H1 (cell line): ENCODE measurements around the gene ZNF362. TPM values are rescaled to one million over a fixed set of nuclear protein-coding genes. Genes with fewer than 3 reads are reported as not detected.

ENCODE experiments used
- CTCF ChIA-PET: fragments of 300-600 bp; sonication (Branson Sonifier 250); formaldehyde crosslinking; loops from one replicate; lab custom pipeline; 2021; ENCODE audit not compliant: partially characterized antibody; lab: Charles Lee
- POLR2A ChIA-PET: fragments of 300-600 bp; sonication (Branson Sonifier 250); formaldehyde crosslinking; loops from one replicate; lab custom pipeline; 2021; ENCODE audit warnings: inconsistent platforms; ENCODE audit not compliant: partially characterized antibody; lab: Charles Lee
- DNase-seq, 2 experiments: peaks; one replicate each; pipeline versions ENCODE4 v3.0.0 to v3.0.0-alpha.2; 2010 to 2022; ENCODE audit warnings: low spot score in 2 of 2, low read depth in 1 of 2, mixed read lengths in 1 of 2
- FAIRE-seq: peaks from 2 replicates; lab custom pipeline; 2011; peaks lifted over from hg19 to GRCh38; lab: Jason Lieb, UNC
- H2AFZ ChIP-seq: 2 replicates; pipeline ENCODE4 v1.8.1; 2012; ENCODE audit warnings: low read length, inconsistent platforms
- H2AK5ac ChIP-seq: 2 replicates; pipeline ENCODE4 v1.6.1; 2013; ENCODE audit warnings: low read depth, low read length
- H2BK120ac ChIP-seq: replicated peaks from 2 replicates; pipeline ENCODE3; 2013; ENCODE audit warnings: low read depth, low read length, inconsistent platforms
- H2BK12ac ChIP-seq: 2 replicates; pipeline ENCODE4 v1.6.1; 2013; ENCODE audit warnings: low read depth, low read length
- H2BK15ac ChIP-seq: 2 replicates; pipeline ENCODE4 v1.6.1; 2013; ENCODE audit warnings: low read length
- H2BK20ac ChIP-seq: 2 replicates; pipeline ENCODE4 v1.6.1; 2013; ENCODE audit warnings: low read length
- H2BK5ac ChIP-seq: 2 replicates; pipeline ENCODE4 v1.6.1; 2013; ENCODE audit warnings: low read depth, low read length
- H3K14ac ChIP-seq: 2 replicates; pipeline ENCODE4 v1.6.1; 2013; ENCODE audit warnings: inconsistent platforms; ENCODE audit not compliant: insufficient read length
- H3K18ac ChIP-seq: 2 replicates; pipeline ENCODE4 v1.6.1; 2013; ENCODE audit warnings: low read length; ENCODE audit errors: extremely low read depth
- H3K23ac ChIP-seq: 2 replicates; pipeline ENCODE4 v1.6.1; 2013; ENCODE audit warnings: inconsistent platforms; ENCODE audit not compliant: insufficient read length
- H3K23me2 ChIP-seq: 2 replicates; pipeline ENCODE4 v1.6.1; 2013; ENCODE audit warnings: low read depth, low read length
- H3K27ac ChIP-seq: 2 replicates; pipeline ENCODE4 v1.6.1; 2011; ENCODE audit warnings: low read depth, low read length, inconsistent platforms
- H3K27me3 ChIP-seq, 4 experiments: replicated peaks in 1 of 4; 1 replicate in 1 of 4; 2 replicates in 3 of 4; pipeline versions ENCODE4 v1.6.1 to v1.8.1; 2011 to 2013; ENCODE audit warnings: low read length in 3 of 4, mild to moderate bottlenecking in 3 of 4, inconsistent platforms in 2 of 4, mixed read lengths in 2 of 4, moderate library complexity in 1 of 4; ENCODE audit not compliant: control insufficient read depth in 3 of 4, insufficient read depth in 3 of 4; ENCODE audit errors: extremely low read depth in 1 of 4
- H3K36me3 ChIP-seq, 4 experiments: 2 replicates each; pipeline versions ENCODE4 v1.6.1 to v1.8.1; 2011 to 2013; ENCODE audit warnings: mild to moderate bottlenecking in 4 of 4, low read length in 3 of 4, moderate library complexity in 2 of 4, control low read depth in 1 of 4, inconsistent platforms in 1 of 4; ENCODE audit not compliant: insufficient read depth in 4 of 4, control insufficient read depth in 2 of 4
- H3K4ac ChIP-seq: replicated peaks from 2 replicates; pipeline ENCODE3; 2013; ENCODE audit warnings: low read length, low read depth, mixed read lengths, inconsistent platforms; ENCODE audit not compliant: insufficient read length
- H3K4me1 ChIP-seq, 4 experiments: replicated peaks in 1 of 4; 1 replicate in 1 of 4; 2 replicates in 3 of 4; pipeline versions ENCODE4 v1.6.1 to v1.8.1; 2011 to 2013; ENCODE audit warnings: low read length in 3 of 4, inconsistent platforms in 2 of 4, mixed read lengths in 1 of 4; ENCODE audit not compliant: insufficient read depth in 4 of 4, control insufficient read depth in 3 of 4
- H3K4me2 ChIP-seq, 2 experiments: 2 replicates each; pipeline versions ENCODE4 v1.6.1 to v1.8.1; 2011 to 2013; ENCODE audit warnings: low read depth in 2 of 2, low read length in 2 of 2, control low read depth in 1 of 2, inconsistent platforms in 1 of 2, mild to moderate bottlenecking in 1 of 2; ENCODE audit not compliant: insufficient read depth in 1 of 2
- H3K4me3 ChIP-seq, 4 experiments: fragments of 200-600, 300-600 bp in 1 of 4; sonication (generic), shearing (Covaris generic), sonication (Bioruptor Twin) in 1 of 4; 2 replicates each; pipeline versions ENCODE4 v1.5.1 to v1.8.1; 2011 to 2016; ENCODE audit warnings: low read length in 4 of 4, low read depth in 3 of 4, control low read depth in 2 of 4, inconsistent platforms in 2 of 4, mild to moderate bottlenecking in 2 of 4, mixed read lengths in 1 of 4, moderate library complexity in 1 of 4; ENCODE audit not compliant: insufficient read depth in 2 of 4; ENCODE audit errors: extremely low read depth in 1 of 4
- H3K56ac ChIP-seq: replicated peaks from 2 replicates; pipeline ENCODE3; 2013; ENCODE audit warnings: low read depth, mild to moderate bottlenecking, mixed read lengths, low read length, inconsistent platforms; ENCODE audit not compliant: insufficient read length
- H3K79me1 ChIP-seq: 2 replicates; pipeline ENCODE4 v1.6.1; 2013; ENCODE audit warnings: low read depth, low read length, control low read depth
- H3K79me2 ChIP-seq, 2 experiments: 2 replicates each; pipeline versions ENCODE4 v1.6.1 to v1.8.1; 2012 to 2013; ENCODE audit warnings: low read length in 2 of 2, mild to moderate bottlenecking in 2 of 2, inconsistent platforms in 1 of 2; ENCODE audit not compliant: insufficient read depth in 2 of 2, control insufficient read depth in 1 of 2
- H3K9ac ChIP-seq, 4 experiments: replicated peaks in 1 of 4; 1 replicate in 1 of 4; 2 replicates in 3 of 4; pipeline versions ENCODE4 v1.6.1 to v1.8.1; 2011 to 2013; ENCODE audit warnings: low read depth in 3 of 4, low read length in 3 of 4, control low read depth in 2 of 4, mild to moderate bottlenecking in 2 of 4, moderate library complexity in 2 of 4, inconsistent platforms in 1 of 4; ENCODE audit errors: extremely low read depth in 1 of 4
- H3K9me3 ChIP-seq, 2 experiments: 2 replicates each; pipeline versions ENCODE4 v1.6.1 to v1.8.1; 2012 to 2013; ENCODE audit warnings: mild to moderate bottlenecking in 2 of 2, moderate library complexity in 2 of 2, control low read depth in 1 of 2, inconsistent platforms in 1 of 2, low read depth in 1 of 2, low read length in 1 of 2, mixed read lengths in 1 of 2; ENCODE audit not compliant: insufficient read depth in 2 of 2
- H4K20me1 ChIP-seq, 2 experiments: replicated peaks in 1 of 2; 2 replicates each; pipeline versions ENCODE3 to v1.8.1; 2011 to 2013; ENCODE audit warnings: inconsistent platforms in 2 of 2, low read length in 2 of 2, mild to moderate bottlenecking in 1 of 2; ENCODE audit not compliant: insufficient read depth in 2 of 2, control insufficient read depth in 1 of 2
- H4K5ac ChIP-seq: 2 replicates; pipeline ENCODE4 v1.6.1; 2013; ENCODE audit warnings: low read length, low read depth, mixed read lengths, inconsistent platforms; ENCODE audit not compliant: insufficient read length
- H4K8ac ChIP-seq: 2 replicates; pipeline ENCODE4 v1.8.0; 2013; ENCODE audit warnings: mild to moderate bottlenecking, moderate library complexity, low read length, inconsistent platforms; ENCODE audit not compliant: insufficient read depth; ENCODE audit errors: extremely low read depth
- H4K91ac ChIP-seq: replicated peaks from 2 replicates; pipeline ENCODE3; 2013; ENCODE audit warnings: low read length, mixed read lengths, inconsistent platforms; ENCODE audit not compliant: insufficient read length
- CEBPB ChIP-seq: IDR thresholded peaks from 2 replicates; pipeline ENCODE4 v1.6.1; 2012; ENCODE audit warnings: low read depth, low read length
- CHD2 ChIP-seq: IDR thresholded peaks from 2 replicates; pipeline ENCODE4 v1.6.1; 2012; ENCODE audit warnings: low read length, improper control_type of control experiment
- KDM1A ChIP-seq: fragments of 200-600, 300-600 bp; sonication (generic); IDR thresholded peaks from 2 replicates; pipeline ENCODE4 v1.7.1; 2016; ENCODE audit warnings: mild to moderate bottlenecking, low read length, borderline replicate concordance
- NANOG ChIP-seq: IDR thresholded peaks from 2 replicates; pipeline ENCODE4 v1.6.1; 2011; ENCODE audit warnings: low read length, low read depth, mild to moderate bottlenecking, inconsistent platforms; ENCODE audit not compliant: insufficient read depth, poor library complexity, severe bottlenecking
- SIN3A ChIP-seq, 2 experiments: IDR thresholded peaks in 1 of 2; conservative IDR thresholded peaks in 1 of 2; 2 replicates each; pipeline ENCODE4 v1.6.1; 2011 to 2012; ENCODE audit warnings: low read length in 2 of 2, improper control_type of control experiment in 1 of 2, low read depth in 1 of 2, mild to moderate bottlenecking in 1 of 2
- TBP ChIP-seq: IDR thresholded peaks from 2 replicates; pipeline ENCODE4 v1.6.1; 2011; ENCODE audit warnings: low read depth, low read length, improper control_type of control experiment
- whole genome bisulfite sequencing, 2 experiments: shearing (Covaris generic) in 1 of 2; methylation state at CpG; one replicate each; pipeline versions ENCODE4 v1.1.6 to v1.1.7; 2013 to 2015; ENCODE audit warnings: low lambda C conversion rate in 2 of 2, mixed read lengths in 2 of 2, inconsistent platforms in 1 of 2, low coverage in 1 of 2, missing lambda C conversion rate in 1 of 2; ENCODE audit not compliant: insufficient replicate concordance in 2 of 2, insufficient coverage in 1 of 2, insufficient read length in 1 of 2; ENCODE audit errors: extremely low coverage in 1 of 2, missing lambda C conversion rate in 1 of 2; 5-methylcytosine and 5-hydroxymethylcytosine counted together
- polyA plus RNA-seq, 7 experiments: library from polyadenylated mRNA; depleted of rRNA in 3 of 7; stranded (reverse) in 5 of 7; unstranded in 2 of 7; fragments of >200 nt in 5 of 7; fragments of 200-250 nt in 2 of 7; gene quantifications; 1 replicate in 5 of 7; 2 replicates in 1 of 7; 4 replicates in 1 of 7; pipeline versions ENCODE4 v1.2.1 to v1.2.3, GENCODE V29; 2011 to 2013; ENCODE audit warnings: missing spikeins in 2 of 7, mixed read lengths in 2 of 7
- total RNA-seq: library from RNA; stranded (reverse); fragmentation: NEBNext Ultra II Directional; extraction: Animal tissue kit (Norgen Biotek cat#: 25700); gene quantifications from 2 replicates; pipeline ENCODE4 v1.2.1, GENCODE V29; 2021

Gene ZNF362
- total and polyA plus RNA-seq, 2 of the 8 experiments (the other 6 are each of a cell fraction or from before 2014, with no cell fraction given): 24.2 to 27.8 TPM

DNA sequence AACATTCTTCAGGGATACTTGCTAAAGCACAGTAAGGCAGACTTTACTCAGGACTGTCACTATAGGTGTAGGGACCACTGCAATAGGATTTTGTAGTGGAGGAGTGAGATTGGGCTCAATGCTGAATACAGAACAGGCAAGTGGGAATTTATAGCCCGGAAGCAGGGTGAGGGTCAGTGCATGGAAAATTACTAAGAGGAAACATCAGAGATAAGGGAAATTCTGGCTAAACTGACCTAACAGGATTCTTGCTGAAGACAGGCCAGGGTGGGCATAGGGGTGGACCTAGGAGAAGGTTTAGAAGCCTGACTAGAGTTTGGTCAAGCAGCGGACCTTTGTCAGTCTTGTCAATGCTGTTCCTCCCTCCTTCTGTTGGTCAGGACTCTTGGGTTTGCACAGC, 20.8 kb upstream of the ZNF362 start:
- Histone ChIP-seq H4K20me1 (no peaks in the 10 kb centered on the region), H3K79me1 (no peaks in the 10 kb centered on the region; the same call in 1 of the 2 replicates), H3K79me2 (no peaks in the 10 kb centered on the region), H3K27ac (no peak overlapping the region), H4K8ac (no peak overlapping the region), H3K14ac (no peak overlapping the region), H4K91ac (no peak overlapping the region), H4K5ac (no peak overlapping the region), H3K4ac (no peak overlapping the region), H3K27me3 (no peaks in the 10 kb centered on the region), H2BK20ac (no peak overlapping the region), H2AK5ac (no peak overlapping the region), H3K23me2 (no peaks in the 10 kb centered on the region), H2AFZ (no peak overlapping the region), H3K4me3 (no peak overlapping the region), H2BK15ac (no peak overlapping the region), H3K9ac (no peak overlapping the region; a peak in 1 of 7 replicates), H3K36me3 (no peaks in the 10 kb centered on the region), H2BK12ac (no peak overlapping the region), H3K4me1 (peaks cover 0 to 7% (median 5%) of the 10 kb centered on the region in 4 experiments; a peak in 4 of 7 replicates), H2BK120ac (no peak overlapping the region), H3K23ac (no peak overlapping the region), H3K56ac (no peak overlapping the region), H3K9me3 (no peaks in the 10 kb centered on the region), H3K18ac (no peak overlapping the region), H2BK5ac (no peak overlapping the region), H3K4me2 (no peak overlapping the region)
- WGBS, 2 experiments: 87% methylated on average over 2 of the region's 2 CpGs; no CpG with 5 or more reads in 1 of the 2 experiments
- TF ChIP-seq SIN3A (conservative IDR thresholded peaks at IDR 0.05 in 1 of 2, IDR thresholded peaks at IDR 0.05 in 1 of 2; ENCODE audit: low read depth in 1 of 2, low read length in 2 of 2) (no peak), TBP (no peak), CHD2 (no peak), CEBPB (no peak), NANOG (no peak), KDM1A (no peak)
- POLR2A ChIA-PET: no interaction called here
- FAIRE-seq (no peak), DNase-seq (no peak)
- CTCF ChIA-PET: interaction anchor here (0.5 kb wide), 1 partner anchor 86 kb away, joined by 4 read pairs; no protein-coding TSS in a partner anchor
